GM18868 (cell line): ENCODE data around the gene UPK1A.
A peak's percentile ranks its signal among the peaks of the same experiment; 100 is the strongest.
"Not testable (repeated sequence)": the region's sequence is repeated elsewhere in the genome, so short reads cannot be mapped to it uniquely, and the experiment has no call there.

Source experiments
- ATAC-seq: cut with Tn5 transposase; IDR thresholded peaks from one replicate; pipeline ENCODE4 v1.9.1; 2021; ENCODE audit warnings: mild to moderate bottlenecking, moderate library complexity; ENCODE audit not compliant: unreplicated experiment

Gene UPK1A

DNA sequence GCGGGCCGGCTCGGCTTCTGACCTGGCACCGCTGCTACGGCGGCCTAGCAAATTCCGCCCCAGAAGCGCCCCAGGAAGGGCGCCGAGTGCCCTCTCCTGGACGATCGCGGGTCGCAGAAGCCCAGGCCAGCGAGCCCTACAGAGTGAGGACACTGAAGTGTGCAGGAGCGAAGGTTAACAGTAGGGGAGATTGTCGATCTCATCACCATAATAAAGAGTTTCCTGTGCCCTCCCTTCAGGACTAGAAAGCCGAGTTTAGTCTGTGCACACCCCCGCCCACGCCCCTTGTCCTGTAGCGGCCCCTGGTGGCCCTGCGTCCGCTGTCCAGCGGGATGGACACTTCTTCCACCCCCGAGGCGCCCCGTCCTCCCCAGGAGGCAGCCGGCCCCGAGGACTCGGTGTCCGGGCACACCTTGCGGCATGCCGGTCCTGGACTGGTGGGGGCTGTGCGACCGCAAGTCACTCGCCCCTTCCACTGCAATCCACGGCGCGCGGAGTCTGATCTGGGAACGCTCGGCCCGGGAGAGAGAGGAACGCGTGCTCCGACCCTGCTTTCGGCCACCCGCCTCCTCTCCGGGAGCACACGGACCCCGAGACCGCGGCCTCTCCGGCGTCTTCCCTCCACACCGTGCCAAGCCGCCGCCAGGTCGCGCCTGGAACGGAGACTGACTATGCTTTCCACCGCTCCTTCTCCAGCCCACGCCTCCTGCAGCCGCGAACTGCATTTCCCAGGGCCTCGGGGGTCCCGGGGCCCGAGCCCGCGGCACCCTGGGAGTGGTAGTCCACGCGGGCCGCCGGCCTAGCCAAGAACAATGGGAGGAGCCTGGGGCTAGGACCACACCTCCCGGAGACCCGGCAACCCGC is 50.7 kb downstream of the UPK1A start:
- peak; percentile 65 for ATAC-seq

DNA sequence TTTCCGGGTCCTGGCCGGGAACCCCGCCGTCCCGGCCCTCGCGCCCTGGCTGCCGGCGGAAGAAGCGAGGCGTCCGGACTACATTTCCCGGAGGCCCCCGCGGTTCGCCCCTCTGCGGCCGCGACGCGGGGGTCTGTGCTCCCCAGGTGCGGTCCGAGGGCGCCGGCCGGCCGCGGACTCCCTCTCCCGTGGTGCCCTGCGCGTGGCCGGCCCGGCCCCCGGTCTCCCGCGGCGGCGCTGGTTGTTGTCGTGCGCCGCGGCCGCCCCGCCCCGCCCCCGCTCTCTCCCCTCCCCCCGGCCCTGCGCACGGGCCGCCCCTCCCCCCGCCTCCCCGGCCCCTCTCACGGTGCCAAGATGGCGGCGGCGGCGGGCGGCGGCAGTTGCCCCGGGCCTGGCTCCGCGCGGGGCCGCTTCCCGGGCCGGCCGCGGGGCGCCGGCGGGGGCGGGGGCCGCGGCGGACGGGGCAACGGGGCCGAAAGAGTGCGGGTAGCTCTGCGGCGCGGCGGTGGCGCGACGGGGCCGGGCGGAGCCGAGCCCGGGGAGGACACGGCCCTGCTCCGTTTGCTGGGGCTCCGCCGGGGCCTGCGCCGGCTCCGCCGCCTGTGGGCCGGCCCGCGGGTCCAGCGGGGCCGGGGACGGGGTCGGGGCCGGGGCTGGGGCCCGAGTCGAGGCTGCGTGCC is 51.5 kb downstream of the UPK1A start, which contains the start of gene KMT2B:
KMT2B (plus strand) TSS at position 339 of the 680 bp plus-strand sequence; CDS start at position 355, 16 bp downstream.
- ATAC-seq, result peak; percentile 41

DNA sequence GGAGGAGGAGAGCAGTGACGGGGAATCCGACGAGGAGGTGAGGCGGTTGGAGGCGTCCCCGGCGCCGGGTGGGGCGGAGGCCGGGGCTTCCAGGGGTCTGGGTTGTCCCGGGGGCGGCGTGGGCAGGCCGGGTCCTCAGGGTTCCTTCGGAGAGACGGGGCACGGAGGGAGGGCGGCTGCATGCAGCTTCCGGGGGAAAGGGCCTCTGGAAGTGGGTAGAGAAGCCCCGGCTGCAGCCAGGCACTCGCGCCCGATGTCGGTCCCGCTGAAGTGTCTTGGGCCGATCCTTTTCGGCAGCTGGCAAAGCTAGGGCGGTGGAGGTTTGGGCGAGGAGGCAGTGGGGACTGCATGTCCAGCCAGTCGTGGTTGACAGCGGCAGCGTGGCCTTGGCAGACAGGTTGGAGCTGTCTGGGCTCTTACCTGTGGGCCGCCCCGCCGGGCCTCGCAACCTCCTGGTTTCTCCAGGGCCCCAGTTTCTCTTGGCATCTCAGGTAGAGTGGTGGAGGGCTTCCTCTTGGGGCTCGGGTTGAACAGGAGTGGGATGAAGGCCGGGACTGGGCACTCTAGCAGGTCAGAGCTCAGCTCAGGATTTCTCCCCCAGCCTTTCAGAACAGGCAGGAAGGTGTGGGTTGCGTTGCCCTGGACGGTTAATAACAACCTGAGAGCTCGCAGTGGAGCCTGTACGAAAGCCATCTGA is 52.2 kb downstream of the UPK1A start:
- ATAC-seq, result peak; percentile 2

DNA sequence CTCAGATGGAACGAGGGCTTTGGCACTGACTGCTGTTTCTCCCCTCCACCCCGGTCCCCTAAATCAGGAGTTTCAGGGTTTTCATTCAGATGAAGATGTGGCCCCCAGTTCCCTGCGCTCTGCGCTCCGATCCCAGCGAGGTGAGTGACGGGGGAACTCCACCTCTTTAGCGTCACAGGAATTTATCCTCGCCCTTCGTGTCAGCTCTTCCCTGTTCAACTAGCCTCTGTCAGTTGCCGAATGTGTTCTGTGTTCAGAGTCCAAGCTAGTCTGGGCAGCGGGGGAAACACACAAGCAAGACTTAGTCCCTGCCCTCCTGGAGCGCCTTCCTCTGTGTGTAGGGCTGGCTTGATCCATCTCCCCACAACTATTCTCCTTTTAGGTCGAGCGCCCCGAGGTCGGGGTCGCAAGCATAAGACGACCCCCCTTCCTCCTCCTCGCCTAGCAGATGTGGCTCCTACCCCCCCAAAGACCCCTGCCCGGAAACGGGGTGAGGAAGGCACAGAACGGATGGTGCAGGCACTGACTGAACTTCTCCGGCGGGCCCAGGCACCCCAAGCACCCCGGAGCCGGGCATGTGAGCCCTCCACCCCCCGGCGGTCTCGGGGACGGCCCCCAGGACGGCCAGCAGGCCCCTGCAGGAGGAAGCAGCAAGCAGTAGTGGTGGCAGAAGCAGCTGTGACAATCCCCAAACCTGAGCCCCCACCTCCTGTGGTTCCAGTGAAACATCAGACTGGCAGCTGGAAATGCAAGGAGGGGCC is 53.3 kb downstream of the UPK1A start:
- ATAC-seq, result no peak

DNA sequence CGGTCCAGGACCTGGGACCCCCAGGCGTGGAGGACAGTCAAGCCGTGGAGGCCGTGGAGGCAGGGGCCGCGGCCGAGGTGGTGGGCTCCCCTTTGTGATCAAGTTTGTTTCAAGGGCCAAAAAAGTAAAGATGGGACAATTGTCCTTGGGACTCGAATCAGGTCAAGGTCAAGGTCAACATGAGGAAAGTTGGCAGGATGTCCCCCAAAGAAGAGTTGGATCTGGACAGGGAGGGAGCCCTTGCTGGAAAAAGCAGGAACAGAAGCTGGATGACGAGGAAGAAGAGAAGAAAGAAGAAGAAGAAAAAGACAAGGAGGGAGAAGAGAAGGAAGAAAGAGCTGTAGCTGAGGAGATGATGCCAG is 53.8 kb downstream of the UPK1A start:
- ATAC-seq, result no peak

DNA sequence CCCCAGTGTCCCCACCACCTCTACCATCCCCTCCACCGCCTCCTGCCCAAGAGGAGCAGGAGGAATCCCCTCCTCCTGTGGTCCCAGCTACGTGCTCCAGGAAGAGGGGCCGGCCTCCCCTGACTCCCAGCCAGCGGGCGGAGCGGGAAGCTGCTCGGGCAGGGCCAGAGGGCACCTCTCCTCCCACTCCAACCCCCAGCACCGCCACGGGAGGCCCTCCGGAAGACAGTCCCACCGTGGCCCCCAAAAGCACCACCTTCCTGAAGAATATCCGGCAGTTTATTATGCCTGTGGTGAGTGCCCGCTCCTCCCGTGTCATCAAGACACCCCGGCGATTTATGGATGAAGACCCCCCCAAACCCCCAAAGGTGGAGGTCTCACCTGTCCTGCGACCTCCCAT is 54.3 kb downstream of the UPK1A start:
- ATAC-seq, result no peak

DNA sequence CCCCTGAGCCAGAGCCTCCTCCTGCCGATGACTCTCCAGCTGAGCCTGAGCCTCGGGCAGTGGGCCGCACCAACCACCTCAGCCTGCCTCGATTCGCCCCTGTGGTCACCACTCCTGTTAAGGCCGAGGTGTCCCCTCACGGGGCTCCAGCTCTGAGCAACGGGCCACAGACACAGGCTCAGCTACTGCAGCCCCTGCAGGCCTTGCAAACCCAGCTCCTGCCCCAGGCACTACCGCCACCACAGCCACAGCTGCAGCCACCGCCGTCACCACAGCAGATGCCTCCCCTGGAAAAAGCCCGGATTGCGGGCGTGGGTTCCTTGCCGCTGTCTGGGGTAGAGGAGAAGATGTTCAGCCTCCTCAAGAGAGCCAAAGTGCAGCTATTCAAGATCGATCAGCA is 55.1 kb downstream of the UPK1A start:
- ATAC-seq, result no peak

DNA sequence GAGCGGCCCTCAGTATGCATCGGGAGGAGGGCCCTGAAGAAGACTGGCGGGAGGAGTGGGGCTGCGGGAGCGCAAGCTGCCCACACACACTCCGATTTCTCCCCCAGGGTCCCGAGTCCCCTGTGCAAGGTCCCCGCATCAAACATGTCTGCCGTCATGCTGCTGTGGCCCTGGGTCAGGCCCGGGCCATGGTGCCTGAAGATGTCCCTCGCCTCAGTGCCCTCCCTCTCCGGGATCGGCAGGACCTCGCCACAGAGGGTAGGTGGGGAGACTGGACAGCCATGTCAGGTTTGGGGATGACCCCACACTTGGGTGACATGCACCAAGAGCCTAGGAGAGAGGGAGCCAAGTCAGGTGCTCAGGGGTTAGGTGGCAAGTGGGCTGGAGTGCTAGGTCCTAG is 56.1 kb downstream of the UPK1A start:
- ATAC-seq, result no peak

DNA sequence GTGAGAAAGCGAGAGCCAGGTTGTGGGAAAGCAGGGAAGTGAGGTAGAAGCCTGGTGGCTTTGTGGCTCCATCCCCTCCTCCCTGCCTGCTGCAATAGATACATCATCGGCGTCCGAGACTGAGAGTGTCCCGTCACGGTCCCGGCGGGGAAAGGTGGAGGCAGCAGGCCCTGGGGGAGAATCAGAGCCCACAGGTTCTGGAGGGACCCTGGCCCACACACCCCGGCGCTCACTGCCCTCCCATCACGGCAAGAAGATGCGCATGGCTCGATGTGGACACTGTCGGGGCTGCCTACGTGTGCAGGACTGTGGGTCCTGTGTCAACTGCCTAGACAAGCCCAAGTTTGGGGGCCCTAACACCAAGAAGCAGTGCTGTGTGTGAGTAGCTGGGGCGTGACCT is 56.6 kb downstream of the UPK1A start:
- ATAC-seq, result no peak

DNA sequence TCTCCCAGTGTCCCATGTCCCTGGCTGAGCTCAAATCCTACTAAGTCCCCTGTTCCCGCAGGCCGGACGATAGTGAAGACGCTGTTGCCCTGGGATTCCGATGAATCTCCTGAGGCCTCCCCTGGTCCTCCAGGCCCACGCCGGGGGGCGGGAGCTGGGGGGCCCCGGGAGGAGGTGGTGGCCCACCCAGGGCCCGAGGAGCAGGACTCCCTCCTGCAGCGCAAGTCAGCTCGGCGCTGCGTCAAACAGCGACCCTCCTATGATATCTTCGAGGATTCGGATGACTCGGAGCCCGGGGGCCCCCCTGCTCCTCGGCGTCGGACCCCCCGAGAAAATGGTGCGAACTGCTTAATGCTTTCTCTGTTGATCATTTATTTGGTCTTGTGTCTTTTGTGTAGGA is 57.4 kb downstream of the UPK1A start:
- ATAC-seq, result no peak

DNA sequence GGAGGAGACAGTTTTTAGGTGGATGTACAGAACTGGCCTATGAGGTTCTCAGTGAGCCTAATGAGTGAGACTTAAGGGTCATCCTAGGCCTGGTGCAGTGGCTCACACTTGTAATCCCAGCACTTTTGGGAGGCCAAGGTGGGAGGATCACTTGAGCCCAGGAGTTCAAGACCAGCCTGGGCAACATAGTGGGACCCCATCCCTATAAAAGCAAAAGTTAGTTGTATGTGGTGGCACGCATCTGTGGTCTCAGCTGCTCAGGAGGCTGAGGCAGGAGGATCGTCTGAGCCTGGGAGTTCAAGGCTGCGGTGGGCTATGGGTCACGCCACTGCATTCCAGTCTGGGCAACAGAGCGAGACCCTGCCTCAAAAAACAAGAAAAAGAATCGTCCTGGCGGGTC is 57.8 kb downstream of the UPK1A start:
- ATAC-seq, result not testable (repeated sequence)

DNA sequence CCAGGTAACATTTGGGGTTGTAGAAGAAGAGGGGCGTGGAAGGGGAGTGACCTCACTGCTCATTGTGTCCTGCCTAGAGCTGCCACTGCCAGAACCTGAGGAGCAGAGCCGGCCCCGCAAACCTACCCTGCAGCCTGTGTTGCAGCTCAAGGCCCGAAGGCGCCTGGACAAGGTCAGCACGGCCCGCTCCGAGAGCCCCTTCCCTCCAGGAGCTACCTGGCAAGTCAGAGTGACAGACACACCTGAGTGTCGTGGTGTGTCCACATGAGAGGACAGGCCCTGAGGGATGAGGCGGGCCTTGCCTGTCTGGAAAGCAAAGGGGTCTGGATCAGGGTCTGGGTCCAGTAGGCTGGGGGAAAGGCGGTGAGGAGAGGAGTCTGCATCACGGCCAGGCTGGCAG is 58.2 kb downstream of the UPK1A start:
- no peak for ATAC-seq

DNA sequence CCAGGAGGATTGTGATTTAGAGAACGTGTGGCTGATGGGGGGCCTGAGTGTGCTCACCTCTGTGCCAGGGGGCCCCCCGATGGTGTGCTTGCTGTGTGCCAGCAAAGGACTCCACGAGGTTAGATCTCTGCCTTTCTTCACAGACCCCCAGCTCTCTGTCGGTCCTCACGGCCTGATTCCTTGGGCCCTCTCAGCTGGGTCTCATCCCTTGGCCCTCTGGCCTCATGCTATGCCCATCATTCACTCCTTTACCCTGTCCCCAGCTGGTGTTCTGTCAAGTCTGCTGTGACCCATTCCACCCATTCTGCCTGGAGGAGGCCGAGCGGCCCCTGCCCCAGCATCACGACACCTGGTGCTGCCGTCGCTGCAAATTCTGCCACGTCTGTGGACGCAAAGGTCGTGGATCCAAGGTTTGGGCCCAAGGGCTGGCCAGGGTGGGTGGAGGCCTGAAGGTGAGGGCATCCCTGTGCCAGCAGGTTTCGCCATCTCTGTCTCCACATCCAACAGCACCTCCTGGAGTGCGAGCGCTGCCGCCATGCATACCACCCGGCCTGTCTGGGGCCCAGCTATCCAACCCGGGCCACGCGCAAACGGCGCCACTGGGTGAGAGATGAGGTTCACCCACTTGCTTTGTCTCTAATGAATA is 59.0 kb downstream of the UPK1A start:
- no peak for ATAC-seq

DNA sequence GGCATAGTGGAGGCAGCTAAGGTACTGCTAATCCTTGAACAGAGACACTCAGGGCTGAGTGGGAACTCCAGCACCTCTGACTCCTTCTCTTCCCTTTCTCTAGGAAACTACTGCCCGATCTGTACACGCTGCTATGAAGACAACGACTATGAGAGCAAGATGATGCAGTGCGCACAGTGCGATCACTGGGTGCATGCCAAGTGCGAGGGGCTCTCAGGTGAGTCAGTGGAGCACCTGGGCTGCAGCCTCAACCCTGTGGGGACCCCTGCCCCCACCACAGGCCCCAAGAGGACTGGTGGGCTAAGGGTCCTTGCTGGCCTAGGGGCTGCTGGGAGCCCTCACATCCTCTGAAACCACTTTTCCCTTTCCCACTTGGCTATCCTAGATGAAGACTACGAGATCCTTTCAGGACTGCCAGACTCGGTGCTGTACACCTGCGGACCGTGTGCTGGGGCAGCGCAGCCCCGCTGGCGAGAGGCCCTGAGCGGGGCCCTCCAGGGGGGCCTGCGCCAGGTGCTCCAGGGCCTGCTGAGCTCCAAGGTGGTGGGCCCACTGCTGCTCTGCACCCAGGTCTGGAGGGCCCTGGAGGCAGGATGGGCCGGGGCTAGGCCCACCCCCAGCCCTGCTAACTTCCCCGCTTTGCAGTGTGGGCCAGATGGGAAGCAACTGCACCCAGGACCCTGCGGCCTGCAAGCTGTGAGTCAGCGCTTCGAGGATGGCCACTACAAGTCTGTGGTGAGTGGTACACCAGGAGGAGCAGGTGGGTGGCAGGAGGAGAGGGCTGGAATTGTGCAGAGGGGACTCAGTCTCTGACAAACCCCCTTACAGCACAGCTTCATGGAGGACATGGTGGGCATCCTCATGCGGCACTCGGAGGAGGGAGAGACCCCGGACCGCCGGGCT is 61.0 kb downstream of the UPK1A start:
- no peak for ATAC-seq
